GM08714 (cell line): ENCODE results near the gene ARHGAP26.

ENCODE experiments used
- H3K4me3 ChIP-seq: fragments of 200-500 bp; sonication (Bioruptor generic); 2 replicates; pipeline ENCODE4 v1.5.1; 2014; ENCODE audit warnings: mild to moderate bottlenecking, low read length, inconsistent platforms
- ZNF274 ChIP-seq: IDR thresholded peaks from 2 replicates; pipeline ENCODE4 v1.6.1; 2012; ENCODE audit warnings: mild to moderate bottlenecking, low read depth, low read length

ARHGAP26 gene

DNA sequence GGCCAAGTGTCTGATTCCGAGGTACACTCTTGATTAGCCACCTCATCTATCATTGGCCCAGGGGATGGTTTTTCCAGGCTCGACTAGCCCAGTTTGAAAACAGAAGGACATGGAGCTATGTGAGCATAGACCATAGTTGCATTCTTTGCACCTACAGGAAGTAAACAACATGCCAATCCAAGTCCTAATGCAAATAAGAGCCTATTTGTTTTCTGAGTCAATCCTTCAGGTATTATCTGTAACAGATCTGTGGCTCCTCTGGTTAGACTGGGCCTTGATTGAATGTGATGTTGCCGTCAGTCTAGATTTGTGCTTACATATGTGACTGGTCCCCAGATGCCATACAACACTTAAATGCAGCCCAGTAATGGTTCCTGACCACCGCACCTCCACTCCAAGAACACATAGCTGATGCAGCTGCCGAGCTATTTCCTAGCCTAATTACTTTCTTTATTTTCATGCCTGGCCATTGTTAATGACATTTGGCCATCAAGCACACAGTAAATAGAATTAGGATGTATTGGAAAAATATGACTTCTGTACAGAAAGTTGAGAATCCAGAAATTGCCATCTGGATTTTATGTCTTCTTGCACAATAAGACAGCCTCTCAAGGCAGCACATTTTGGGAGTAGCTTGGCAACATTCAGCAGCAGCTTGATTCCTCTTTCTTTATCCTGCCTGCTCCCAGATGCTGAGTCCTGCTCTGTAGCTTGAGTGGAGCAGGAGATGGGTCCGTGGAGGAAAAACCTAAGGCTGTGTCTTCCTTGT is 29.5 kb upstream of the ARHGAP26 start:
- no peak overlapping the region for H3K4me3 ChIP-seq

GRCh38 chr5:142743592-142744441 is 26.4 kb upstream of the ARHGAP26 start:
- no peak overlapping the region for H3K4me3 ChIP-seq
- TF ChIP-seq ZNF274: no peak

More for the DNA sequence above, 29.5 kb upstream of the ARHGAP26 start:
- no peak for TF ChIP-seq ZNF274

DNA sequence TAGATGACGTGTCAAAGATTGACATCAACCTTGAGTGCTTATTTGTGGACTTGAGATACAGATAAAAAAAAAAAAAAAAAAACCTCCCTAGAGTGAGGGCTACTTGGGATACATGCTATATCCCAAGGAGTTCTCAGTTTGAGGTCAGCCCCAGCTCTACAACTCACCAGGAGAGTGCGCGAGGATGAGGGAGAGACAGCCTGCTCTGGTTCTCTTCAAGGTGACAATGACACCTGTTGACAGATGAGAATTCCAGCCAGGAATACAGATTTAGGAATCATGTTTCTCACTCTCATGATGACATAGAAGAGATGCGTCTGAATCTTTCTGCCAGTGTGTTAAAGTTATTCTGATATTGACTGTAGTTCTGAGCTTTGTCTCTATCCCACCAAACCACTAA is 24.9 kb upstream of the ARHGAP26 start:
- no peak for TF ChIP-seq ZNF274
- no peak overlapping the region for H3K4me3 ChIP-seq

- TF ChIP-seq ZNF274: no peak
- H3K4me3 ChIP-seq: no peak overlapping the region
These were observed 23.4 kb upstream of the ARHGAP26 start for GRCh38 chr5:142746532-142747433.

- H3K4me3 ChIP-seq: no peak overlapping the region
- no peak for TF ChIP-seq ZNF274
These were observed 22.0 kb upstream of the ARHGAP26 start for GRCh38 chr5:142748132-142748531.

DNA sequence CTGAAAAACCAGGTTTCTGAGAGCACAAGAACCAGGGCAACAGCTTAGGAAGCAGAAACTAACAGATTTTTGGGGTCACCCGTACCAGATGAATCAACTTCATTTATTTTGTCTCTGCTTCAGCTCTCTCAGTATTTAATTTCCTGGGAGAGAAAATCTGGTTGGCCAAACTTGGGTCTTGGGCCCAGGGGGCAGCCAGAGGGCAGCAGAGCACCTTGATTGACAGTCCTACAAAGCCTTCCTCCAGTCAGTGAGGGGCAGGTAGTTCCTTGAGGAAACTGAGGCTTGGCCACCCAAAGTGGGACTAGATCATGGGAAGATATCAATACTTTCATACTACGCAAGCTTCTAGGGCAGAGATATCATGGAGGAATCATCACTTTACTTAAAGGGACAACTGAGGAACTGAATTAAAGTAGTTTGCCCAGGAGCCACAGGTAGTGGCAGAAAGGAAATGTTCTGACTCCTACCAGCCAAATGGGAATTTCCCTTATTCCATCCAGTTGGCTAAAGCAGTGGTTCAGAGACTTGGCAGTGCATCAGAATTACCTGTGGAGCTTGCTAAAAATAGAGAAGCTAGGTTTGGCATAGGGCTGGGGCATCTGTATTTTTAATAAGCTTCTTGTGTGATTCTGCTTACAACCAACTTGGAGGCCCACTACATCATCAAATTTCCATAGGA is 21.5 kb upstream of the ARHGAP26 start:
- H3K4me3 ChIP-seq: no peak overlapping the region
- TF ChIP-seq ZNF274: no peak

- no peak for TF ChIP-seq ZNF274
- no peak overlapping the region for H3K4me3 ChIP-seq
These were observed 20.9 kb upstream of the ARHGAP26 start for GRCh38 chr5:142749321-142749720.

GRCh38 chr5:142753116-142753631 is 17.0 kb upstream of the ARHGAP26 start:
- TF ChIP-seq ZNF274: no peak
- H3K4me3 ChIP-seq: no peak overlapping the region

GRCh38 chr5:142754031-142754430 is 16.1 kb upstream of the ARHGAP26 start:
- H3K4me3 ChIP-seq: no peak overlapping the region
- TF ChIP-seq ZNF274: no peak

DNA sequence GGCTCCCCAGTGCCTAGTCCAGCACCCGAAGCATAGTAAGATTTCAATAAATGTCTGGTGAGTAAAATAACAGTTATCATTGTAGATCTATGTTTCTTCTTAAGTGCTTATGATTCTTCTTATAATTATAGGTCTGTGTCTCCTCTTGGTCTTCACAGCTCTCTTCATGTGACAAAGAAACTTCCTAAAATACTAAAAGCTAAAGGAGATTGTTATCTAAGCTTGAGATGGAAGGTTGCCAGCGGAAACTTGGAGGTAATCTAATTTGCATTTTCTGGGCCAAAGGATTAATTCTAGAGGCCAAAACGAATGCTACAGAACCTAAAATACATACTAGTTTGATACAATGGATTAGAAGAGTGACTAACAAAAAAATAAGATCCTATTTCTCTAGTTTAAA is 13.6 kb upstream of the ARHGAP26 start:
- H3K4me3 ChIP-seq: no peak overlapping the region
- no peak for TF ChIP-seq ZNF274

DNA sequence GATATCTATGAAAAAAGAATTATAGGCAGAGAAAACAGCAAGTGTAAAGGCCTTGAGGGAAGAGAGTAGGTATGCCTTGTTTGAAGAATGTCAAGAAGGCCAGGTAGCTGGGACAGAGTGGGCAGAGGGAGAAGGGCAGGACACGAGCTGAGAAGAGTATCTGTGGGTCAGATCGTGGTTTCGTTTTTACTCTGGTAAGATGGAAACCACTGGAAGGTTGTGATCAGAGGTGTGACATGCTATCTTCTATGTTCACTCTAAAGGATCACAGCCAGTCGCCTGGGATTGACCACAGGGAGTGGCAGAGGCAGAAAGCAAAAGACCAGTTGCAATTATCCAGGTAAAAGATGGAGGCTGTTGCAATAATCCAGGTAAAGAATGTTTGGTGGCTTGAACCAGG is 12.6 kb upstream of the ARHGAP26 start:
- TF ChIP-seq ZNF274: no peak
- no peak overlapping the region for H3K4me3 ChIP-seq

GRCh38 chr5:142758062-142758795 is 11.9 kb upstream of the ARHGAP26 start:
- no peak for TF ChIP-seq ZNF274
- H3K4me3 ChIP-seq: no peak overlapping the region

DNA sequence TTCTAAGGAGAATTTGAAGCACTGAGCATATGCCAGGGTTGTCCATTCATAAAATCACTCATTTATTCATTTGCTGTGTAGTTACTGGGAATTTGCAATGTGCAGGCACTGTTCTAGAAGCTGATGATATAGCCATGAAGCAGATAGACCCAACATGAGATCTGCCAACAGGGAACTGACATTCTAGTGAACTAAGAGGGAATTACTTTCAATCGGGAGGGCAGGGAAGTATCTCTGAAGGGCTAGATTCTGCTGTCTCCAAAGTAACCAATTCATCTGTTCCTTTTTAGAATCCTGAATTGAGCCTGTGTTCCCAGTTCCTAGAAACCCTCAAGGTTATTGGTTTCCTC is 11.4 kb upstream of the ARHGAP26 start:
- no peak for TF ChIP-seq ZNF274
- H3K4me3 ChIP-seq: no peak overlapping the region
